ENCODE results near the gene SRGN.

SRGN gene

GRCh38 chr10:69057261-69057950 lies 30.5 kb upstream of the SRGN start:
- H3K4me3 ChIP-seq (ENCODE audit: low read depth, low read length) = no peak overlapping the region
- no peak for DNase-seq
- no peaks in the 10 kb centered on the region for H3K4me1 ChIP-seq
- H3K9me3 ChIP-seq = no peaks in the 10 kb centered on the region
- no peaks in the 10 kb centered on the region for H3K36me3 ChIP-seq
- TF ChIP-seq CTCF (IDR thresholded peaks at IDR 0.05; ENCODE audit: low read depth, low read length) = no peak
- no peaks in the 10 kb centered on the region for H3K27me3 ChIP-seq

GRCh38 chr10:69057951-69058297 lies 30.0 kb upstream of the SRGN start:
- no peaks in the 10 kb centered on the region for H3K4me1 ChIP-seq
- no peak for TF ChIP-seq CTCF (IDR thresholded peaks at IDR 0.05; ENCODE audit: low read depth, low read length)
- DNase-seq = no peak
- no peaks in the 10 kb centered on the region for H3K36me3 ChIP-seq
- H3K4me3 ChIP-seq (ENCODE audit: low read depth, low read length) = no peak overlapping the region
- no peaks in the 10 kb centered on the region for H3K9me3 ChIP-seq
- no peaks in the 10 kb centered on the region for H3K27me3 ChIP-seq

DNA sequence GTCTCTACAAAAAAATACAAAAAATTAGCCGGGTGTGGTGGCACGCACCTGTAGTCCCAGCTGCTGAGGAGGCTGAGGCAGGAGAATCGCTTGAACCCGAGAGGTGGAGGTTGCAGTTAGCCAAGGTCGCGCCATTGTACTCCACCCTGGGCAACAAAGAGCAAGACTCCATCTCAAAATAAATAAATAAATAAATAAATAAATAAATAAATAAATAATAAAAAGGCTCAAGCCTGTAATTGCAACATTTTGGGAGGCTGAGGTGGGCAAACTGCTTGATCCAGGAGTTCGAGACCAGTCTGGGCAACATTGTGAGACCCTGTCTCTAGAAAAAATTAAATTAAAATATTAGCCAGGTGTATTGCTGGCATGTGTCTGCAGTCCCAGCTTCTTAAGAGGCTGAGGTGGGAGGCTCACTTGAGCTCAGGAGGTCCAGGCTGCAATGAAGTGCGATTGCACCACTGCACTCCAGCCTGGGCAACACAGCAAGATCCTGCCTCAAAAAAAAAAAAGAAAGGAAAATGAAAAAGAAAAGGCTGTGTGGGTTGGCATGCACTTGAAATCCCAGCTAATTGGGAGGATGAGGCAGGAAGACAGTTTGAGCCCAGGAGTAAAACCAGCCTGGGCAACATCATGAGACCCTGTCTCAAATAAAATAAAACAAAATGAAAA lies 27.6 kb upstream of the SRGN start:
- no peaks in the 10 kb centered on the region for H3K9me3 ChIP-seq
- DNase-seq = no peak
- H3K4me3 ChIP-seq (ENCODE audit: low read depth, low read length) = no peak overlapping the region
- no peaks in the 10 kb centered on the region for H3K4me1 ChIP-seq
- no peak for TF ChIP-seq CTCF (IDR thresholded peaks at IDR 0.05; ENCODE audit: low read depth, low read length)
- no peaks in the 10 kb centered on the region for H3K27me3 ChIP-seq
- no peaks in the 10 kb centered on the region for H3K36me3 ChIP-seq

- TF ChIP-seq CTCF (IDR thresholded peaks at IDR 0.05; ENCODE audit: low read depth, low read length) = no peak
- no peaks in the 10 kb centered on the region for H3K27me3 ChIP-seq
- peak overlapping the region; percentile 39 for H3K4me3 ChIP-seq (ENCODE audit: low read depth, low read length)
- peak; percentile 11 for DNase-seq
- H3K9me3 ChIP-seq = no peaks in the 10 kb centered on the region
- H3K4me1 ChIP-seq = no peaks in the 10 kb centered on the region
- H3K36me3 ChIP-seq = no peaks in the 10 kb centered on the region
Measured at GRCh38 chr10:69061305-69062161, 26.4 kb upstream of the SRGN start.

- Histone ChIP-seq H3K4me3 (ENCODE audit: low read depth, low read length) (no peak overlapping the region), H3K9me3 (no peaks in the 10 kb centered on the region), H3K4me1 (no peaks in the 10 kb centered on the region), H3K27me3 (no peaks in the 10 kb centered on the region), H3K36me3 (no peaks in the 10 kb centered on the region)
- DNase-seq = no peak
- TF ChIP-seq CTCF (IDR thresholded peaks at IDR 0.05; ENCODE audit: low read depth, low read length) = no peak
Measured at GRCh38 chr10:69062901-69063300, 25.0 kb upstream of the SRGN start.

Measured in BE2C (cell line).